Measurements from ENCODE around the gene ECHDC1. TPM values are rescaled to one million over a fixed set of nuclear protein-coding genes. Genes with fewer than 3 reads are reported as not detected.

ECHDC1 gene
- total RNA-seq, 2 donors from 2014 or later = 46.9 to 53.6 TPM

GRCh38 chr6:127291495-127291894 is 51.9 kb downstream of the ECHDC1 start:
- H3K4me1 Mint-ChIP-seq (ENCODE audit: low read depth) = peaks cover 45% of the 10 kb centered on the region
- no peaks in the 10 kb centered on the region for H3K27me3 Mint-ChIP-seq (ENCODE audit: low read depth)
- H3K9me3 Mint-ChIP-seq = no peaks in the 10 kb centered on the region
- H3K36me3 Mint-ChIP-seq (ENCODE audit: insufficient read depth in 2 of 2) = peaks cover 12 to 15% of the 10 kb centered on the region in 2 donors
- DNase-seq (no peak), ATAC-seq (replicated peaks in 1 of 2) (peak; percentile 77 to 84)
- peak overlapping the region; percentile 43 to 62 for H3K4me3 Mint-ChIP-seq
- peak overlapping the region; percentile 92 for H3K27ac Mint-ChIP-seq

- H3K27ac Mint-ChIP-seq = peak overlapping the region; percentile 92
- H3K27me3 Mint-ChIP-seq (ENCODE audit: low read depth) = no peaks in the 10 kb centered on the region
- peaks cover 12 to 19% of the 10 kb centered on the region in 2 donors for H3K36me3 Mint-ChIP-seq (ENCODE audit: insufficient read depth in 2 of 2)
- peak overlapping the region; percentile 43 to 62 for H3K4me3 Mint-ChIP-seq
- no peak for DNase-seq
- peaks cover 45% of the 10 kb centered on the region for H3K4me1 Mint-ChIP-seq (ENCODE audit: low read depth)
- H3K9me3 Mint-ChIP-seq = no peaks in the 10 kb centered on the region
- ATAC-seq (replicated peaks in 1 of 2) = peak; percentile 37 to 57
Observed at GRCh38 chr6:127290391-127291265, 52.8 kb downstream of the ECHDC1 start.

DNA sequence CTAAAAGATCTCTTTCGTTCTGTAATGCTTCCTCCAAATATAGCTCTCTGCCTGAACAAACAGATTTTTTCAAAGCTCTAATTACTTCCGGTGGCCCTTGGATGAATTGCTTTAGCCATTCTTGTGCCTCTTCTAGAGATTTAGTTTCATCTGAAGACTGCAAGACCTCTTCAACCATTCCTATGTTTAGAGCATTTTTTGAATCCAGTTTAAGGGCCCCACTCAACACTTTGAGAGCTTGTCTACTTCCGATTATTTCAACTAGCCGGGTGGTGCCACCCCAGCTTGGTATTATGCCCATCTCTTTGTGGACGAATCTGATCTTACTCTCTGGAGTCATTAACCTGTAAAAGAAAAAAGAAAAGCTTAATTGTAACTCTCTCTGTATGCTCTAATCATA is 53.5 kb downstream of the ECHDC1 start:
- DNase-seq = no peak
- ATAC-seq (replicated peaks in 1 of 2) = no peak
- H3K9me3 Mint-ChIP-seq = no peaks in the 10 kb centered on the region
- peaks cover 14 to 19% of the 10 kb centered on the region in 2 donors for H3K36me3 Mint-ChIP-seq (ENCODE audit: insufficient read depth in 2 of 2)
- H3K4me3 Mint-ChIP-seq = peak overlapping the region in 1 of 2 donors; percentile 62
- peaks cover 45% of the 10 kb centered on the region for H3K4me1 Mint-ChIP-seq (ENCODE audit: low read depth)
- H3K27ac Mint-ChIP-seq = peak overlapping the region; percentile 92
- no peaks in the 10 kb centered on the region for H3K27me3 Mint-ChIP-seq (ENCODE audit: low read depth)

DNA sequence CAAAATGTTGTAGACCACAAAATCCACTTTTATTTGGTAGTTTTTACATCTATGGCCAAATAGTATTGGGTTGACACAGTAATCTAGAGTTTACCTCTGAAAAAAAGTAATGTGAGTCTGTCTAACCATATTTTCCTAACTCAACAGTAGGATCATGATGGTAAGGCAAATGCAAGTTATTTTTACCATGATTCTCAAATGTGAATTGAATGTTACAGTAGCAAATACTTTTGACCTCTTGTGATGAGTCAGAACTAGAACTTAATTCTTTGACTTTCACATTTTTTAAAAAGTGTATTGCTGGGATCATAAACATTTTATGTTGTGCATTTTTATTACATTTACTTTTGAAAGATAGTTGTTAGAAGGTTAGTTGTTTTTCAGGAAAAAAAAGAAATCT is 54.7 kb downstream of the ECHDC1 start:
- Mint-ChIP-seq H3K4me3 (no peak overlapping the region), H3K27me3 (ENCODE audit: low read depth) (no peaks in the 10 kb centered on the region), H3K9me3 (no peaks in the 10 kb centered on the region), H3K27ac (no peak overlapping the region), H3K4me1 (ENCODE audit: low read depth) (peaks cover 45% of the 10 kb centered on the region), H3K36me3 (ENCODE audit: insufficient read depth in 2 of 2) (peaks cover 13 to 20% of the 10 kb centered on the region in 2 donors)
- no peak for ATAC-seq (replicated peaks in 1 of 2)
- DNase-seq = no peak

DNA sequence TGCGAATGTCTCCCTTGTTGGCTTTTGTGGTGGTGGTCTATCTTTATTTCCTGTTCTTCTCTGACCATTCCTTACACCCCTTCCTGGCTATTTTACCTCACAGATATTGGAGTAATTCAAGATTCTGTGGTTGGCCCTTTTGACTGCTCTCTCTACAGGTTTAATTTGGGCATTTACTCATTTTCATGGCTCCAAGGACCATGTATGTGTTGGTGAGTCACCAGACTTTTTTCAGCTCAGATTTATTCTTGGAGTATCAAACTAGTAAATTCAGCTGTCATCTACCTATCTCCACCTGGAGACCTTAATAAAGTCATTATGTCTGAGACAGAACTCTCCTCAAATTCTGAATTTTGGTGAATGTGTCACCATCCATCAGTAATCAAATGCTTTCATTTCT is 61.2 kb downstream of the ECHDC1 start:
- H3K4me1 Mint-ChIP-seq (ENCODE audit: low read depth) = no peaks in the 10 kb centered on the region
- DNase-seq = no peak
- H3K9me3 Mint-ChIP-seq = no peaks in the 10 kb centered on the region
- no peak overlapping the region for H3K4me3 Mint-ChIP-seq
- peaks cover 10 to 16% of the 10 kb centered on the region in 2 donors for H3K36me3 Mint-ChIP-seq (ENCODE audit: insufficient read depth in 2 of 2)
- no peaks in the 10 kb centered on the region for H3K27me3 Mint-ChIP-seq (ENCODE audit: low read depth)
- H3K27ac Mint-ChIP-seq = no peak overlapping the region
- no peak for ATAC-seq (replicated peaks in 1 of 2)

DNA sequence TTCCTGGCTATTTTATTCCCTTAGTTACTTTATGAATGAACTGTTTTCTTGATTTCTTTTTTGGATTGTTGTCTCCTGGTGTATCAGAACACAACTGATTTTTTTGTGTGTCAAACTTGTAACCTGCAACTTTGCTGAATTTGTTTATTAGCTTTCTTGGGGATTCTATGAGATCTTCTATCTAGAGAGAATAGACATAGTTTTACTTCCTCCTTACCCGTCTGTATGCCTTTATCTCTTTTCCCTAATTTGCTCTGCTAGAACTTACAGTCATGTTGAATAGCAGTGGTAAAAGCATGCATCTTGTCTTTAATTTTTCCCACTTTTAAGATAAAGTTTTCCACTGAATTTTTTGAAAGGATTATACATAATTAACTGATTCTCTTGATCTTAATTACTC is 63.6 kb downstream of the ECHDC1 start:
- no peak for DNase-seq
- Mint-ChIP-seq H3K36me3 (ENCODE audit: insufficient read depth in 2 of 2) (peaks cover 4 to 7% of the 10 kb centered on the region in 2 donors), H3K9me3 (no peaks in the 10 kb centered on the region), H3K27me3 (ENCODE audit: low read depth) (no peaks in the 10 kb centered on the region), H3K27ac (no peak overlapping the region), H3K4me3 (no peak overlapping the region), H3K4me1 (ENCODE audit: low read depth) (peaks cover 1% of the 10 kb centered on the region)
- no peak for ATAC-seq (replicated peaks in 1 of 2)

DNA sequence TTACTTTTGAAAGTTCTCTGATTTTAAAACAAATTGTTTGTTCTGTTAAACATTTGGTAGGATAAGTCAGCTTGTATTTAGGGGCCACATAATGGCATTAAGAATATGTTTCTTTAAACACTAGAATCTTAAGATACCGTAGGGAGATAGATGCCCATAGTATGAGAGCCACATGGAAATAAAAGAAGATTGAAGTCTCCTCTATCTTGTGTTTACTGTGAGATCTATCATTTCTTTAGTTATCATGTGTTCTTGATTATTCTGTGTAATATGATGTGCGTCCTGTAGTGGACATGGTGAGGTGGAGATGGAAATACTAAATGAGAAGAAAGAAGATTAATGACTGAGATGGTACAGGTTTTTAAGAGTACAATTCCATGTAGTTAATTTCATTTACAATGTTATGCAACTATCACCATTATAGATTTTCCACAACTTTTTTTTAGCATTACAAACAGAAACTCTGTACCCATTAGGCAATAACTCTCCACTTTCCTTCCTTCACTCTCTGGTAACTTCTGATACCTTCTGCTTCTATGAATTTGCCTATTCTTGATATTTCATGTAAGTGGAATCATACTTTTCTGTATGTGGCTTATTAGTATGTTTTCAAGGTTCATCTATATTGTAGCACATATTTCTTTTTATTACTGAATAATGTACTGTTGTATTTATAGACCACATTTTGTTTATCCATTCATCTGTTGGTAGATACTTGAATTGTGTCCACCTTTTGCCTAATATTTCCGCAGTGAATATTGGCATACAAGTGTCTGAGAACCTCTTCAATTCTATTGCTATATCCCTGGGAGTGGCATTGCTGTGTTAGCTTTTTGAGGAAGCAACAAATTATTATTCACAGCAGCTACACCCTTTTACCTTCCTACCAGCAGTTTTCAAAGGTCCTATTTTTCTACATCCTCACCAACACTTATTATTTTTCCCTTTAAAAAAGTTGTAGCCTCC is 65.2 kb downstream of the ECHDC1 start:
- Mint-ChIP-seq H3K4me1 (ENCODE audit: low read depth) (peaks cover 11% of the 10 kb centered on the region), H3K9me3 (no peaks in the 10 kb centered on the region), H3K27ac (no peak overlapping the region), H3K27me3 (ENCODE audit: low read depth) (no peaks in the 10 kb centered on the region), H3K36me3 (ENCODE audit: insufficient read depth in 2 of 2) (peaks cover 4 to 6% of the 10 kb centered on the region in 2 donors), H3K4me3 (no peak overlapping the region)
- DNase-seq = no peak
- ATAC-seq (replicated peaks in 1 of 2) = no peak

DNA sequence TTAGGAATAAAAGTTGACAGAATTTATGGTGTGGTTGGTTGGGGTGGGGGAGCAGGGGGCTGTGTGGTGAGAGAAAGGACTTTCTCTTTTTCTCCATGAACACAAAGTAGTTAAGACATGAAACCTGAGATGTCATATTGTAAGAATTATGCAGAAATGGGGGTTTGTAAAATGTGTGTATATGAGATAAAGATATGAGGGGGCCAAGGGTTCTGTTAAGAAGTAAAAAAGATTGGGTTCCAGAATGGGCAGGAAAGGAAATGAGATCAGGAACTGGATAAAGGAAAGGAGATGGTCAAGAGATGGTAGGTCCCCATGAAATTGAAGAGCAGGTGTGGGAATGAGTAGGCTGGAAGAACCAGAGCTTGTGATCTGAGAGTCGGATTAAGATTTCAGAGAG is 67.1 kb downstream of the ECHDC1 start:
- Mint-ChIP-seq H3K27ac (no peak overlapping the region), H3K36me3 (ENCODE audit: insufficient read depth in 2 of 2) (no peaks in the 10 kb centered on the region), H3K27me3 (ENCODE audit: low read depth) (no peaks in the 10 kb centered on the region), H3K4me3 (no peak overlapping the region), H3K9me3 (no peaks in the 10 kb centered on the region), H3K4me1 (ENCODE audit: low read depth) (peaks cover 17% of the 10 kb centered on the region)
- ATAC-seq (replicated peaks in 1 of 2) (no peak), DNase-seq (no peak)

- no peak for ATAC-seq (replicated peaks in 1 of 2)
- H3K36me3 Mint-ChIP-seq (ENCODE audit: insufficient read depth in 2 of 2) = no peaks in the 10 kb centered on the region
- DNase-seq = no peak
- no peaks in the 10 kb centered on the region for H3K9me3 Mint-ChIP-seq
- peaks cover 38% of the 10 kb centered on the region for H3K4me1 Mint-ChIP-seq (ENCODE audit: low read depth)
- no peaks in the 10 kb centered on the region for H3K27me3 Mint-ChIP-seq (ENCODE audit: low read depth)
- no peak overlapping the region for H3K4me3 Mint-ChIP-seq
- H3K27ac Mint-ChIP-seq = no peak overlapping the region
Observed at GRCh38 chr6:127273499-127273898, 69.9 kb downstream of the ECHDC1 start.

DNA sequence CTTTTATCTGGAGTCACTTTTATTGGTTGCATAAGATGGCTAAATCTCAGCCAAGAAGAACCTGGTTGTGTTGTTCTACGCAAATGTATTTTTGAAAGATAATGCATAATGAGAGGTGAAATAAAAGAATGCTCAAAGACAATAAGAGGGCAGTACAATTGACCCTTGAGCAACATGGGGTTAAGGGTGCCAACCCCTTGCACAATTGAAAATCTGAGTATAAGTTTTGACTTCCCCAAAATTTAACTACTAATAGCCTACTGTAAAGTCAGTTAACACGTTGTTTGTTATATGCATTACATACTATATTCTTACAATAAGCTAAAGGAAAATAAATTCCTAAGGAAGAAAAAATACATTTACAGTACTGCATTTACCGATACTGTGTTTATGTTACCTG is 70.8 kb downstream of the ECHDC1 start:
- H3K27ac Mint-ChIP-seq = no peak overlapping the region
- peaks cover under 1 to 2% of the 10 kb centered on the region in 2 donors for H3K36me3 Mint-ChIP-seq (ENCODE audit: insufficient read depth in 2 of 2)
- peaks cover 45% of the 10 kb centered on the region for H3K4me1 Mint-ChIP-seq (ENCODE audit: low read depth)
- DNase-seq (no peak), ATAC-seq (replicated peaks in 1 of 2) (no peak)
- H3K9me3 Mint-ChIP-seq = no peaks in the 10 kb centered on the region
- H3K27me3 Mint-ChIP-seq (ENCODE audit: low read depth) = no peaks in the 10 kb centered on the region
- H3K4me3 Mint-ChIP-seq = no peak overlapping the region

DNA sequence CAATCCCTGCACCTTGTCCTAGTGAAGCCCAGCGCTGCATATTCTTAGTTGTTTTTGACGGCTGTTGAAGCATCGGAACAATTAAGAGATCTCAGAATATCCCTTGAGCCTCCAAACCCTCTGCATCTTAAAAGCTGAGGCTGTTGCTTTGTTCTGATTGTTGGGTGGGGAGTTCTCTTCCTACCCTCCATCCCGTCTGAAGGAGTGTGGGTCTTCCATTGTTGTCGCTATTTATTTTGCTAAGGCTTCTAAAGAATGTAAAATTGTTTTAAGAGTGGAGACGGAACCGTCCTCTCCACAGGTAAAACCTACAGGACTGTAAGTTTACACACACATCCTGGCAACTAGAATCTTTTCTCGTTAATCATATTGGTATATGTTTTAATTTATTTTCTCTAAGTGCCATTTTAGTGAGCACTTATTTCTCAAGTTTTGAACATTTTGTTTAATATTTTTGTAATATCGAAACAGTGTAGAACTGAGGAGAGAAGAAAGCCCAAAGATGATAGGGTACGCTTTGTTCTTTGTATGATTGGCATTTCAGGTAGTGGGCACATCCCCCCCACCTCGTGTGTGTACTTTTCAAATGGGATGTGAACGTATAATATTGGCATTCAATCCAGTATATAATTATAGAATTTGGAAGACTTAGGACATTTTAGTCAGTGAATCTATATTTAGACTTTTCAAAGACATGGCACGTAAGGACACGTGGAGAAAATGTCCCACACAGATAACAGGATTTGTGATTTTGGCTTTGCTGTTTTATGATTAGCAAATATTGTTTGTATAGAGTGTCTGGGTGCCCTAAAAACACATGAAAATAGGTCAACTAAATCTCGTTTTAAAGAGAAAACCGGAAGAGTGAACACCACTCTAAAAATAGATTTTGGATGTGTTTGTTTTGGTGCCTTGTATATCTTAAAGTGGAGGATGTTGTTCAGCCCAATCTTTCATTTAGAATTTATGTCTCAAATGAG is 75.5 kb downstream of the ECHDC1 start:
- ATAC-seq (replicated peaks in 1 of 2) = peak in 1 of 2 donors; percentile 4
- H3K9me3 Mint-ChIP-seq = no peaks in the 10 kb centered on the region
- H3K4me1 Mint-ChIP-seq (ENCODE audit: low read depth) = peaks cover 41% of the 10 kb centered on the region
- peaks cover 5 to 7% of the 10 kb centered on the region in 2 donors for H3K36me3 Mint-ChIP-seq (ENCODE audit: insufficient read depth in 2 of 2)
- H3K27me3 Mint-ChIP-seq (ENCODE audit: low read depth) = no peaks in the 10 kb centered on the region
- peak overlapping the region; percentile 95 to 96 for H3K4me3 Mint-ChIP-seq
- peak overlapping the region; percentile 99 for H3K27ac Mint-ChIP-seq
- no peak for DNase-seq
